Muscle of leg (tissue), 11 donors: ENCODE results near the gene RCBTB2. TPM values are rescaled to one million over a fixed set of nuclear protein-coding genes. Genes with fewer than 3 reads are reported as not detected.

Experiments
- DNase-seq: peaks from one replicate; pipeline ENCODE4 v3.0.0; 2013
- H3K27ac ChIP-seq: one replicate; pipeline ENCODE4 v1.5.1; 2013; ENCODE audit warnings: mild to moderate bottlenecking, low read length, control low read depth
- H3K27me3 ChIP-seq: one replicate; pipeline ENCODE4 v1.6.1; 2013; ENCODE audit warnings: low read length; ENCODE audit not compliant: control insufficient read depth, insufficient read depth
- H3K36me3 ChIP-seq: one replicate; pipeline ENCODE4 v1.6.1; 2013; ENCODE audit warnings: low read length; ENCODE audit not compliant: control insufficient read depth, insufficient read depth
- H3K4me1 ChIP-seq: one replicate; pipeline ENCODE4 v1.6.1; 2013; ENCODE audit warnings: low read length; ENCODE audit not compliant: control insufficient read depth, insufficient read depth
- H3K4me3 ChIP-seq: one replicate; pipeline ENCODE4 v1.5.1; 2013; ENCODE audit warnings: low read length, control low read depth
- H3K9me3 ChIP-seq: replicated peaks from 2 replicates; pipeline ENCODE4 v1.6.1; 2013; ENCODE audit warnings: low read depth, low read length; ENCODE audit not compliant: control insufficient read depth
- WGBS: methylation state at CpG from one replicate; pipeline ENCODE4 v1.1.5; 2013; ENCODE audit warnings: missing lambda C conversion rate; ENCODE audit not compliant: insufficient coverage; 5-methylcytosine and 5-hydroxymethylcytosine counted together
- polyA plus RNA-seq, 8 donors: library from polyadenylated mRNA; unstranded; fragments of 120-200 nt; gene quantifications; one replicate each; pipeline versions ENCODE4 v1.2.1 to v1.2.3, GENCODE V29; 2013; ENCODE audit warnings: inconsistent platforms in 1 of 8, low replicate concordance in 1 of 8; ENCODE audit not compliant: insufficient read length in 8 of 8, insufficient read depth in 1 of 8
- total RNA-seq: library from RNA; stranded (reverse); fragments of 120-200 nt; gene quantifications from one replicate; pipeline ENCODE4 v1.2.4, GENCODE V29; 2013

Gene RCBTB2
- total and polyA plus RNA-seq, 9 donors: 21.1 to 32.7 (median 23.9) TPM

DNA sequence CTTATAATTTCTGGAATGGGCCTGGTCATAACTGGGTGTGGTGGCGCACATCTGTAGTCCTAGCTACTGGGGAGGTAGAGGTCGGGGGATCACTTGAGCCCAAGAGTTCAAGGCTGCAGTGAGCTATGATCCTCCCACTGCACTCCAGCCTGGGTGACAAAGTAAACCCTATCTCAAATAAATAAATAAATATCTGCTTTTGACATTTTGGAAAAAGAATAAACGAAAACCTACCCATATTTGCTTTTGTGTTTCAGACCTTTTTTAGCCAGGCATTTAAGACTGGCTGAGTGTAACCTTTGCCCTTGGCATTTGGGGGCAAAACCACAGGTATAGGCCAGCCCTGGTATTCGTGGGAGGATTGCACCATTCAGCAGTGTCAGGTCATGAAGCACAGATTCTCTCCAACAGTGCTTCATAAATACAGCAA, 14.8 kb upstream of the RCBTB2 start:
- DNase-seq: no peak
- Histone ChIP-seq H3K27me3 (no peaks in the 10 kb centered on the region), H3K27ac (no peak overlapping the region), H3K4me1 (peaks cover 2% of the 10 kb centered on the region), H3K4me3 (no peak overlapping the region), H3K9me3 (peaks cover 14% of the 10 kb centered on the region), H3K36me3 (no peaks in the 10 kb centered on the region)
- WGBS: 100% methylated on average over 1 of the region's 4 CpGs

DNA sequence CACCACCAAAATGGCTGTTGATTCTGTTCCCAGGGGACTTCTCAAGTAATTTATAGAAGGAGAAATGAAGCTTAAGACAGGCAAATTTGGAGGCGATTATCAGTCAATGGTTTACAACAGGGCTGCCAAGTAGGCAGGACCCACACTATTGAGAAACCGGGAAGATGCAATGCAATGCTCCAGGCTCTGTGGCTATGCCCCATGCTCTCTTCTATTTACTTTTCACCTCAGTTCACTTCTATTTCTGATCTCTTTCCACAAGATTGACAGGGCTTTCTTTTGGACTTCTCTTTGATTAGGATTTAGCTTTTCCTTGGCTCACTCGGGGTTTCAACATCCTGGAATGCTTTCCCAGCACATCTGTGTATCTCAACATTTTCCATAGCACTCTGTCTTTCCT, 12.7 kb upstream of the RCBTB2 start:
- Histone ChIP-seq H3K4me1 (peaks cover 10% of the 10 kb centered on the region), H3K27ac (no peak overlapping the region), H3K9me3 (no peaks in the 10 kb centered on the region), H3K36me3 (no peaks in the 10 kb centered on the region), H3K27me3 (no peaks in the 10 kb centered on the region), H3K4me3 (no peak overlapping the region)
- DNase-seq: no peak
- 82% methylated on average over 3 of the region's 3 CpGs for WGBS

DNA sequence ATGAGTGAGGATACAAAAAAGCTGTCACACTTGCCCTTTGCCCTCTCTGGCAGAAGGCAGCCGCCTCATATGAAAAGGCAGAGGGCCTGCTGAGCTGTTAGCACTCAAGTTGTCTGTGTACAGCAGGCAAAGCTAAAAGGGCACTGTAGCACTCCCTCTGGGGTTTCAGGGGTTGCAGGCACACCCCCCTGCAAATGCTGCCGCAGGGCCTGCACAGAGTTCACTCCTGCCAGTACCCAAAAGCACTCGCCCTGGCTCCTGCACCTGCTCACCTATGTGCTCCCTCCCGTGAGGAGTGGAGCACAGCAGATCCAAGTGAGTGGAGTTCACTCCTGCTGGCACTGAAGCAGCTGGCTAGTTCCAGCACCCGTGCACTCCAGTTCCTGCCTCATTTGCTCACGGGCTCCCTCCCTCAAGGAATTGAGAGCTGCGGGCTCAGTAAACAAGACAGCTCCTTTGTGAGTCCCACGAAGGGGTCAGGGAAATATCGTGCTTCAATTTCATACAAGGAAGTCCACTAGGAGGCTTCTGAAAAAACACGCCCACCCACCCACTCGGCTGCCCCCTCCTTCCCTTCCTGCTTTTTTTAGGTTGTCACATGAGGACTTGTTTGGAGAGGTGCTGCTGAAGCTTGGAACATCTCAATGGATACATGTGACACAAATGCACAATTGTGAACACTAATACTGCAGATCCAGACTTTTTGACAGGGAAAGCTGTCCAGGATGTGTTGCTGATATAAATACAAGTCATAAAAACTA, 9.9 kb upstream of the RCBTB2 start:
- DNase-seq: peak; percentile 80
- H3K36me3 ChIP-seq: no peaks in the 10 kb centered on the region
- WGBS: 15% methylated on average over 5 of the region's 11 CpGs
- peak overlapping the region; percentile 65 for H3K27ac ChIP-seq
- no peaks in the 10 kb centered on the region for H3K9me3 ChIP-seq
- H3K4me3 ChIP-seq: no peak overlapping the region
- no peaks in the 10 kb centered on the region for H3K27me3 ChIP-seq
- peaks cover 10% of the 10 kb centered on the region for H3K4me1 ChIP-seq

DNA sequence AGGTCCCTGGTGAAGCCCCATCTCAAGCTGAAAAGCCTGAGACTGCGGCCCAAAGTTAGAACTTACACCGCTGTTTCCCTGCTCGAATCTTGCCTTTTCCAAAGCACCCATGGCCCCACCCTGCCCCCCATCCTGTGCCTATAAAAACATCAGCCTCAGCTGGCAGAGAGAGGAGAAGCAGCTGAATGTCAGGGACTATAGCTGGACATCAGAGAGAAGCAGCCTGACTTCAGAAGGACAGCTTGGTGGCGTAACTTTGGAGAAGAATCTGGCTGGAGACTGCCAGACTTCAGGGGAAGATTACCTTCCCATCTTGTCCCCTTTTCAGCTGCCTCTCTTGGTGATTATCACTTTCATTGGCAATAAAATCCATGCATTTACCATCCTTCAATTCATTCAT, 9.3 kb upstream of the RCBTB2 start:
- H3K36me3 ChIP-seq: no peaks in the 10 kb centered on the region
- no peaks in the 10 kb centered on the region for H3K9me3 ChIP-seq
- DNase-seq: no peak
- H3K27me3 ChIP-seq: no peaks in the 10 kb centered on the region
- H3K27ac ChIP-seq: peak overlapping the region; percentile 36
- 86% methylated on average over 1 of the region's 4 CpGs for WGBS
- H3K4me1 ChIP-seq: peaks cover 10% of the 10 kb centered on the region
- H3K4me3 ChIP-seq: no peak overlapping the region

DNA sequence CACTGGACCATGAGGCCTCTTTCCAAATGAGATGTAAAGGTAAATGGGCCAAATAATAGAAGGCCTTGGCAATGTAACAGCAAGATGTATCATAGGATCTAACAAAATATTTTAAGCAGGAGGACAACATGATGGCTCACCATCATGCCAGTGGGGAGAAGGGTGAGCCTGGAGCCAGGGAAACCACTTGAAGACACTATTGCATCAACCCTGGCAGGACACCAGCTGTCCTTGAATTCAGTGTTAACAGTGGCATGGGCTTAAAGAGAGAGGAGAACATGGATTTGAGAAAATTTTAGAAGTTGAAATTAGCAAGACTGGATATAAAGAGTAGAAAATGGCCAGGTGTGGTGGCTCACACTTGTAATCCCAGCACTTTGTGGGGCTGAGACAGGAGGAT, 6.7 kb upstream of the RCBTB2 start:
- H3K27ac ChIP-seq: no peak overlapping the region
- H3K9me3 ChIP-seq: no peaks in the 10 kb centered on the region
- no peaks in the 10 kb centered on the region for H3K27me3 ChIP-seq
- peaks cover 10% of the 10 kb centered on the region for H3K4me1 ChIP-seq
- H3K4me3 ChIP-seq: no peak overlapping the region
- no peaks in the 10 kb centered on the region for H3K36me3 ChIP-seq
- DNase-seq: no peak

DNA sequence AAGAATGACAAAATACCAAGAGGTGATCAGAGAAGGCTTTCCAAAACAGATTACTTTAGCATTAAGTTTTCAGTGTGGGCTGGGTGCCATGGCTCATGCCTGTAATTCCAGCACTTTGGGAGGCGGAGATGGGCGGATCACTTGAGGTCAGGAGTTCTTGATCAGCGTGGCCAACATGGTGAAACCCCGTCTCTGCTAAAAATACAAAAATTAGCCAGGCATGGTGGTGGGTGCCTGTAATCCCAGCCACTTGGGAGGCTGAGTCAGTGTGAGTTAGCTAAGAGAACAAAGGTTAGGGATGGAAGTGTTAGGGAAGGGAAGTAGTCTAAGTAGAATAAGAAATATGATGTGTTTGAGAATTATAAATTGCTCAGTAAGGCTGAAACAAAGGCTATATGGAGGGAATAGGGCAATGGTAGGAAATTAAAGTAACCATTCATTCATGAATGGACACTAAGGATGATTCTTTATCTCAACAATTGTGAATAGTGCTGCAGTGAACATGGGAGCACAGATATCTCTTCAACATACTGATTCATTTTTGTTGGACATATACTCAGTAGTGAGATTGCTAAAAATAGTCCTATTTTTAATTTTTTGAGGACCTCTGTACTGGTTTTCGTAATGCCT, 3.9 kb upstream of the RCBTB2 start:
- no peak overlapping the region for H3K27ac ChIP-seq
- peaks cover 8% of the 10 kb centered on the region for H3K4me1 ChIP-seq
- H3K27me3 ChIP-seq: no peaks in the 10 kb centered on the region
- 90% methylated on average over 4 of the region's 5 CpGs for WGBS
- H3K9me3 ChIP-seq: no peaks in the 10 kb centered on the region
- H3K36me3 ChIP-seq: no peaks in the 10 kb centered on the region
- no peak overlapping the region for H3K4me3 ChIP-seq
- no peak for DNase-seq

DNA sequence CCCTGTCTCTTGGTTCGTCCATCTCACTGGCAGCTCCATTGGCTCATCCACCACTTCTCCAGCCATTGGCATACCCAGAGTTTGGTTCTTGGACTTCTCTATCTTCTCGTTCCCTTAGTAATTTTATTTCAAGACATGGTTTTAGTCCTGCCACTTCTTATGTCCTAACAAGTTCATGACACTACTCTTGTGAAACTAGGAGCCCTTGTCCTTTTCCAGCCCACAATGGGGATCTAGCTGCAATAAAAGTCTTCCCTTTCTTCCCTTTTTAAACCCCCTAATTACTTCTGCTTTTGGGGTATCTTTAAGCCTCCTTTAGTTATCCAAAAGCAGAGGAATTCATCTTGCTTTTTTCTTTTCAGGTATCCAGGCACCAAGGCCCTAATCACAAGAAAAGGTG, 2.9 kb upstream of the RCBTB2 start:
- WGBS: 92% methylated on average over 2 of the region's 2 CpGs
- H3K4me1 ChIP-seq: peaks cover 12% of the 10 kb centered on the region
- H3K4me3 ChIP-seq: no peak overlapping the region
- no peaks in the 10 kb centered on the region for H3K27me3 ChIP-seq
- no peaks in the 10 kb centered on the region for H3K9me3 ChIP-seq
- H3K36me3 ChIP-seq: no peaks in the 10 kb centered on the region
- DNase-seq: peak; percentile 34
- no peak overlapping the region for H3K27ac ChIP-seq

DNA sequence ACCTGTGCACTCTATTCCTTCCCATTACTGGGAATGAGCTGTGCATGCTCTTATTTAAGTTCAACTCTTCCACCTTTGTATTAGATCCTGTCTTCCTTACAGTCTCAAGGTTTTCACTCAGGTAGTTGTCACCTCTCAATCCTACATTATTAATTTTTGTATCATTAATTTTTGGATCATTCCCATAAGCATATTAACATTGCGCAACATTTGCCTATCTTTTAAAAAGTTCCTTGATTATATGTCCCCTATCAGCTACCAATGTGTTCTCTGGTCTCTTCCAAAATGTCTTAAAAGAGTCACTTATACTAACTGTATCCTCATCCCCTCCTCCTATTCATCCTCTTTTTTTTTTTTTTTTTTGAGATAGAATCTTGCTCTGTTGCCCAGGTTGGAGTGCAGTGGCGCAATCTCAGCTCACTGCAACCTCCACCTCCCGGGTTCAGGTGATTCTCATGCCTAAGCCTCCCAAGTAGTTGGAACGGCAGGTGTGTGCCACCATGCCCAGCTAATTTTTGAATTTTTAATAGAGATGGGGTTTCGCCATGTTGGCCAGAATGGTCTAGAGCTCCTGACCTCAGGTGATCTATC, 2.1 kb upstream of the RCBTB2 start:
- Histone ChIP-seq H3K9me3 (no peaks in the 10 kb centered on the region), H3K27ac (no peak overlapping the region), H3K27me3 (no peaks in the 10 kb centered on the region), H3K4me1 (peaks cover 12% of the 10 kb centered on the region), H3K4me3 (no peak overlapping the region), H3K36me3 (no peaks in the 10 kb centered on the region)
- WGBS: 100% methylated on average over 2 of the region's 5 CpGs
- DNase-seq: no peak

DNA sequence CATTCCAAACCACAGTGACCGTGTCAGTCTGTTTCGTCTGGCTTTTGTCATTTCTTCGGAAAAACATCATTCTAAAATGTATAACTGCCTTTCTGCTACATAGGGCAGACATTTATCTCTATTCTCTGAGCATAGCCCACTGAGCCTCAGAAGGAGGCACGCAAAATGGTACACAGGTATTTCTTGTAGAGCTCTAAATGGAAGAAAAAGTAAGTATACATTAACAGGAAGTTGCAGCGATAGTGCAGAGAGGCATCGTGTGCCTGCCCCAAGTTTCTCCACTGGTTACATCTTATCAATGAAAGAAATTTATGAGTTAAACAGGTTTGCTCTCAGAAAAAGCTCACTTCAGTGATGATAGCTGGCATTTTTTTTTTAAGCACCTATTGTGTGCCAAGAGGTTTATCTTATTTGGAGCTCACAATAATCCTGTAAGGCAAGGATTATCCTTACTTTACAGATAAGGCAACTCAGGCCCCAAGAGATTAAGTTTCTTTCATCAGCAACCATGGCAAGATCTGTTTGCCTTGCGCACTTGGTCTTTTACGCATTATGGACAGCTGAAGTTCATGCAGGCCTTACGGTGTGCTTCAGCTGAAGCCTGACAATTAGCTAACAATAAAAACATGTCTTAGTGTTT, 1.2 kb upstream of the RCBTB2 start:
- Histone ChIP-seq H3K36me3 (no peaks in the 10 kb centered on the region), H3K9me3 (no peaks in the 10 kb centered on the region), H3K4me3 (no peak overlapping the region), H3K4me1 (peaks cover 12% of the 10 kb centered on the region), H3K27ac (peak overlapping the region; percentile 97), H3K27me3 (no peaks in the 10 kb centered on the region)
- WGBS: 80% methylated on average over 2 of the region's 9 CpGs
- no peak for DNase-seq

DNA sequence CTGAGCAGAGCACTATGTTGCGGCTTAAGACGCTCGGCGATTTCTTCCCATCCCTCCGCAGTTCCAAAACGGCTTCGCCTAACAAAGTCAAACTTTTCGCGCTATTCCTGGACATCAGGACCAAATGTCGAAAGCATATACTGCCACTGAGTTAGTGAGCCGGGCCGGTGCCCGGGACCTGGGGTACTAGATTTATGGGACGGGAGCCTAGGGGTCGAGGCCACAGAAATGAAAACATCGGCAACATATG, 699 bp downstream of the RCBTB2 start:
- Histone ChIP-seq H3K27ac (peak overlapping the region; percentile 97), H3K27me3 (no peaks in the 10 kb centered on the region), H3K4me3 (peak overlapping the region; percentile 81), H3K9me3 (no peaks in the 10 kb centered on the region), H3K36me3 (no peaks in the 10 kb centered on the region), H3K4me1 (peaks cover 12% of the 10 kb centered on the region)
- WGBS: 0% methylated on average over 16 of the region's 16 CpGs
- peak; percentile 87 for DNase-seq
